ENCODE measurements around the gene PTPRZ1. TPM values are rescaled to one million over a fixed set of nuclear protein-coding genes. Genes with fewer than 3 reads are reported as not detected.

Gene PTPRZ1
- total RNA-seq (ENCODE audit: low replicate concordance) = 0.12 and 0.15 TPM in 2 replicates

DNA sequence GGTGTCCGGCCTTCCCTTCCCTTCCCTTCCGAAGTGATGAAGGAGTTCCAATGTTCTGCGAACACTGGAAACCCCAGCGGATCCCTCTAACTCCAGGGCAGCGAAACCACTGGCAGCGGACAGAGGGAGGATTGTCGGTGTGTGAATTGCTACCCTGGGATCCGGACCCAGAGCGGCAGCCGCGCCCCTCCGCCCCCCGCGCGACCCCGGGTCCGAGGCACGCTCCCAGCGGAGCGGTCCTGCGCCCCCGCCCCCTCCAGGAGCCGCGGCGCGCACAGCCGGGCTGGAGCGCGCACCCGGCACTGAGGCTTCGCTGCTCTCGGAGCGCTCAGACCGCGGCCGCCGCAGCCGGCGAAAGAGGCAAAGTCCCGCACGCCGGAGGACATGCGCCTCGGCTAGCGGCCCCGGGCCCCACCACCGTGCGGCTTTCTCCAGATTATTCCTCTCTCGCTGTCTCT is at the start of gene PTPRZ1:
PTPRZ1 (plus strand) TSS at position 331 of the 458 bp plus-strand sequence. CDS start 339 bp downstream, outside the sequence.

Measured in smooth muscle cell of the coronary artery (primary cell).